Mammary epithelial cell (primary cell): ENCODE data around the gene NCAM2.

Experiments used
- EZH2 ChIP-seq: IDR thresholded peaks from 2 replicates; pipeline ENCODE4 v1.6.1; 2012; ENCODE audit warnings: low read length, inconsistent platforms, borderline replicate concordance
- TF ChIP-seq, protein P1 (sequence below), 2 donors: IDR thresholded peaks in 1 of 2; conservative IDR thresholded peaks in 1 of 2; 2 replicates each; pipeline ENCODE4 v1.5.1; 2011 to 2012; ENCODE audit warnings: inconsistent platforms in 2 of 2, low read length in 2 of 2, mild to moderate bottlenecking in 2 of 2, control low read depth in 1 of 2, low read depth in 1 of 2; ENCODE audit not compliant: insufficient read depth in 1 of 2; ENCODE audit errors: extremely low read depth in 1 of 2

GRCh38 chr21:20968391-20968790, 29.8 kb upstream of the NCAM2 start:
- TF ChIP-seq, protein P1, sequence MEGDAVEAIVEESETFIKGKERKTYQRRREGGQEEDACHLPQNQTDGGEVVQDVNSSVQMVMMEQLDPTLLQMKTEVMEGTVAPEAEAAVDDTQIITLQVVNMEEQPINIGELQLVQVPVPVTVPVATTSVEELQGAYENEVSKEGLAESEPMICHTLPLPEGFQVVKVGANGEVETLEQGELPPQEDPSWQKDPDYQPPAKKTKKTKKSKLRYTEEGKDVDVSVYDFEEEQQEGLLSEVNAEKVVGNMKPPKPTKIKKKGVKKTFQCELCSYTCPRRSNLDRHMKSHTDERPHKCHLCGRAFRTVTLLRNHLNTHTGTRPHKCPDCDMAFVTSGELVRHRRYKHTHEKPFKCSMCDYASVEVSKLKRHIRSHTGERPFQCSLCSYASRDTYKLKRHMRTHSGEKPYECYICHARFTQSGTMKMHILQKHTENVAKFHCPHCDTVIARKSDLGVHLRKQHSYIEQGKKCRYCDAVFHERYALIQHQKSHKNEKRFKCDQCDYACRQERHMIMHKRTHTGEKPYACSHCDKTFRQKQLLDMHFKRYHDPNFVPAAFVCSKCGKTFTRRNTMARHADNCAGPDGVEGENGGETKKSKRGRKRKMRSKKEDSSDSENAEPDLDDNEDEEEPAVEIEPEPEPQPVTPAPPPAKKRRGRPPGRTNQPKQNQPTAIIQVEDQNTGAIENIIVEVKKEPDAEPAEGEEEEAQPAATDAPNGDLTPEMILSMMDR (conservative IDR thresholded peaks at IDR 0.05 in 1 of 2, IDR thresholded peaks at IDR 0.05 in 1 of 2; ENCODE audit: extremely low read depth in 1 of 2, insufficient read depth in 1 of 2, low read depth in 1 of 2, low read length in 2 of 2), result no peak
- no peak for TF ChIP-seq EZH2
